ENCODE data around the gene CHRND.

GRCh38 chr2:232575404-232575746 lies 49.4 kb downstream of the CHRND start:
- TF ChIP-seq CTCF (IDR thresholded peaks at IDR 0.05) (no peak), POLR2A (IDR thresholded peaks at IDR 0.05) (no peak)
